Bronchial epithelial cell (primary cell): ENCODE data around the gene EGFLAM. TPM values are rescaled to one million over a fixed set of nuclear protein-coding genes. Genes with fewer than 3 reads are reported as not detected.
A peak's percentile ranks its signal among the peaks of the same experiment; 100 is the strongest.

ENCODE experiments used
- DNase-seq: peaks from one replicate; pipeline ENCODE4 v3.0.0-alpha.2; 2010; ENCODE audit warnings: low read depth
- FAIRE-seq: peaks from 2 replicates; lab custom pipeline; 2011; peaks lifted over from hg19 to GRCh38; lab: Jason Lieb, UNC
- H3K27me3 ChIP-seq: 2 replicates; pipeline ENCODE4 v1.5.1; 2011; ENCODE audit warnings: low read length; ENCODE audit not compliant: control insufficient read depth, insufficient read depth
- H3K36me3 ChIP-seq: 2 replicates; pipeline ENCODE4 v1.5.1; 2011; ENCODE audit warnings: low read length; ENCODE audit not compliant: control insufficient read depth, insufficient read depth
- H3K4me3 ChIP-seq: 2 replicates; pipeline ENCODE4 v1.5.1; 2011; ENCODE audit warnings: mild to moderate bottlenecking, low read depth, low read length, control low read depth
- total RNA-seq: library from RNA; depleted of rRNA; stranded (reverse); fragments of >200 nt; gene quantifications from 2 replicates; pipeline ENCODE4 v1.2.1, GENCODE V29; 2014
- TF ChIP-seq, protein P1 (sequence below): IDR thresholded peaks from 2 replicates; pipeline ENCODE4 v1.5.1; 2011; ENCODE audit warnings: mild to moderate bottlenecking, moderate library complexity, low read length, control low read depth, inconsistent platforms; ENCODE audit not compliant: insufficient read depth, severe bottlenecking

Gene EGFLAM
- total RNA-seq, 1 donor from 2014 or later: 0.53 TPM

DNA sequence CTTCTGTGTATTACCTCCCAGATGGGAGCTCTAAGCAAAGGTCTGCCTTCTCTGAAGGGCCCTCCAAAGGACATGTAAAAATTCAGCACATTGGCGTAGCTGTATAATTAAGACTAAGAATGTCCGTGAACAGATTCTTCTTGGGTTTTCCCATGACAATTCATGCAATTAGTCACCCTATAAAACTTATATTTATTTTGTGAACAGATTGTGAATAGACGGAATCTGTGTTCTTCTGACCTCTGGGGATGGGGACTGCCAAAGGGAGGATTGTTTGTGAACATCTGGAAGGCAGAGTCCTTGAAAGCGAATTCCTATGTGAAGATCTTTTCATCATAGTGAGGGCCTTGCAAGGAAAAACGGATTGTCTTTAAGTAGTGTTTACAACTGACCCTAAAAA, 111.3 kb downstream of the EGFLAM start:
- Histone ChIP-seq H3K36me3 (no peaks in the 10 kb centered on the region), H3K4me3 (no peak overlapping the region), H3K27me3 (no peaks in the 10 kb centered on the region)
- FAIRE-seq (no peak), DNase-seq (no peak)
- TF ChIP-seq, protein P1, sequence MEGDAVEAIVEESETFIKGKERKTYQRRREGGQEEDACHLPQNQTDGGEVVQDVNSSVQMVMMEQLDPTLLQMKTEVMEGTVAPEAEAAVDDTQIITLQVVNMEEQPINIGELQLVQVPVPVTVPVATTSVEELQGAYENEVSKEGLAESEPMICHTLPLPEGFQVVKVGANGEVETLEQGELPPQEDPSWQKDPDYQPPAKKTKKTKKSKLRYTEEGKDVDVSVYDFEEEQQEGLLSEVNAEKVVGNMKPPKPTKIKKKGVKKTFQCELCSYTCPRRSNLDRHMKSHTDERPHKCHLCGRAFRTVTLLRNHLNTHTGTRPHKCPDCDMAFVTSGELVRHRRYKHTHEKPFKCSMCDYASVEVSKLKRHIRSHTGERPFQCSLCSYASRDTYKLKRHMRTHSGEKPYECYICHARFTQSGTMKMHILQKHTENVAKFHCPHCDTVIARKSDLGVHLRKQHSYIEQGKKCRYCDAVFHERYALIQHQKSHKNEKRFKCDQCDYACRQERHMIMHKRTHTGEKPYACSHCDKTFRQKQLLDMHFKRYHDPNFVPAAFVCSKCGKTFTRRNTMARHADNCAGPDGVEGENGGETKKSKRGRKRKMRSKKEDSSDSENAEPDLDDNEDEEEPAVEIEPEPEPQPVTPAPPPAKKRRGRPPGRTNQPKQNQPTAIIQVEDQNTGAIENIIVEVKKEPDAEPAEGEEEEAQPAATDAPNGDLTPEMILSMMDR: no peak

GRCh38 chr5:38370358-38371100, 112.2 kb downstream of the EGFLAM start:
- Histone ChIP-seq H3K27me3 (no peaks in the 10 kb centered on the region), H3K4me3 (no peak overlapping the region), H3K36me3 (no peaks in the 10 kb centered on the region)
- FAIRE-seq (no peak), DNase-seq (no peak)
- TF ChIP-seq, protein P1: no peak

DNA sequence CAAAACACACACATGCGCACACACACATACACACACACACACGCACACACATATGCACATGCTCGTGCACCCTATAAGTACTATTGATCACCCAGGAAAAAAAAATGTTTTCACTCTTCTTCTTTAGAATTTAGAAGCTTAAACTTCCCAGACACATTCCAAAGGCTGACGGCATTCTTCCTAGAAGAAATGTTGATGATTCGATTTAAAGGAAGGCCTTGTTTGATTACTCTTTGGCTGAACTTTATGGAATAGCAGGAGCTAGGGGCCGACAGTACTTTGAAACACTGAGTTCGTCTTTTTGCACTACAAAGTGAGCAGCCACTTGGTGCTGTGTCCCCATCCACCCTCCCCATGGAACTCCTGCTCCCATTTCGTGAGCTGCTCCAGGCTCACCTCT, 113.2 kb downstream of the EGFLAM start:
- Histone ChIP-seq H3K4me3 (no peak overlapping the region), H3K27me3 (no peaks in the 10 kb centered on the region), H3K36me3 (no peaks in the 10 kb centered on the region)
- TF ChIP-seq, protein P1: no peak
- DNase-seq (no peak), FAIRE-seq (peak; percentile 32)

DNA sequence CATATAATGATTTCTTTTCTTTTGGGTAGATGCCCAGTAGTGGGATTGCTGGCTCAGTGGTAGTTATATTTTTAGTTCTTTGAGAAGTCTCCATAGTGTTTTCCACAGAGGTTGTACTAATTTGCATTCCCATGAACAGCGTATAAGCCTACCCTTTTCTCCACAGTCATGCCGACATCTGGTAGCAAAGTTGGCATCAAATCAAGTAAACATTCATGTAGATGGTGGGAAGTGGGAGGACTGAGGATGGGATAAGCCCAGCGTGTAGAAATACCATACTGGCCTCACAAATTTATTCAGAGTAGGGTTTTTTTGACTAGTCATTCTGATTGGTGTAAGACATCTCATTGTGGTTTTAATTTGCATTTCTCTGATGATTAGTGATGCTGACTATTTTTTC, 115.4 kb downstream of the EGFLAM start:
- TF ChIP-seq, protein P1: no peak
- Histone ChIP-seq H3K27me3 (no peaks in the 10 kb centered on the region), H3K4me3 (no peak overlapping the region), H3K36me3 (no peaks in the 10 kb centered on the region)
- no peak for FAIRE-seq
- DNase-seq: no peak

GRCh38 chr5:38375423-38375822, 117.1 kb downstream of the EGFLAM start:
- Histone ChIP-seq H3K27me3 (no peaks in the 10 kb centered on the region), H3K4me3 (no peak overlapping the region), H3K36me3 (no peaks in the 10 kb centered on the region)
- DNase-seq: no peak
- TF ChIP-seq, protein P1: no peak
- FAIRE-seq: no peak

GRCh38 chr5:38376404-38376803, 118.0 kb downstream of the EGFLAM start:
- H3K36me3 ChIP-seq: no peaks in the 10 kb centered on the region
- H3K4me3 ChIP-seq: no peak overlapping the region
- TF ChIP-seq, protein P1: no peak
- no peaks in the 10 kb centered on the region for H3K27me3 ChIP-seq
- DNase-seq (no peak), FAIRE-seq (no peak)
